GM10847 (cell line): ENCODE measurements around the gene TELO2.

Experiments
- POLR2A ChIP-seq: IDR thresholded peaks from 2 replicates; pipeline ENCODE4 v1.6.1; 2011; ENCODE audit not compliant: insufficient read length; ENCODE audit errors: extremely low read depth

The TELO2 gene

DNA sequence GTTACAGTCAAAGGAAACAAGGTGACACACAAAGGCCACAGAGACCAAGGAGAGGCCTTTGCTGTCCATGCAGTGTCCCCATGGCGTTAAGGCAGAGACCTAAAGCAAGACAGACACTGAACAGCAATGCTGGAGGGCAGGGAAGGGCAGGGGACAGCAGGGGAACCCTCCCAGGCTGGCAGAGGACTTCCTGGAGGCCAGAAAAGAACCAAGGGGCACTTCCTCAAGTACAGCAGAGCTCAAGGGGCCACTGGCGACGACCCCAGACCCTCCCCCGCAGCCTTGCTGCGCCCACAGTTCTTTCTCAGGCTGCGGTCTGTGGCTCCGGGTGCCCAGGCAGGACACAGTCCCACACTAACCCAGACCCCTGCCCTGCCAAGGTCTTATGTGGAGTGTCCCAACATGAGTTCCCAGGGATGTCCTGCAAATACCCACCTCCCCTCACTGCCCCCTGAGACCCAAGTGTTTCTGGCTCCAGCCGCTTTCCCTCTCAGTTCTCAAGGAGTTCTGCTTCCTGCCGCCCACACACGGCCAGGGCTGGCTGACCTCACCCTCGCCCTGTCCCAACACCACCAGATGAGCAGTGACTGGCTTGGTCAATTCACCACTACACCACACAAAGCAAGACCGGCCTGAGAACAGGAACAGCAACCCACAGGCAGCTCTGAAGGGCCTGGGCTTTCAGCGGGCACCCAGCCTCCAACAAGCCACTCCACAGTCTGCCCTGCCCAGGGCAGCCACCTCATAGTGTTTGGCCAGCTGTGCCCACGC lies 22.5 kb upstream of the TELO2 start:
- TF ChIP-seq POLR2A, result no peak

DNA sequence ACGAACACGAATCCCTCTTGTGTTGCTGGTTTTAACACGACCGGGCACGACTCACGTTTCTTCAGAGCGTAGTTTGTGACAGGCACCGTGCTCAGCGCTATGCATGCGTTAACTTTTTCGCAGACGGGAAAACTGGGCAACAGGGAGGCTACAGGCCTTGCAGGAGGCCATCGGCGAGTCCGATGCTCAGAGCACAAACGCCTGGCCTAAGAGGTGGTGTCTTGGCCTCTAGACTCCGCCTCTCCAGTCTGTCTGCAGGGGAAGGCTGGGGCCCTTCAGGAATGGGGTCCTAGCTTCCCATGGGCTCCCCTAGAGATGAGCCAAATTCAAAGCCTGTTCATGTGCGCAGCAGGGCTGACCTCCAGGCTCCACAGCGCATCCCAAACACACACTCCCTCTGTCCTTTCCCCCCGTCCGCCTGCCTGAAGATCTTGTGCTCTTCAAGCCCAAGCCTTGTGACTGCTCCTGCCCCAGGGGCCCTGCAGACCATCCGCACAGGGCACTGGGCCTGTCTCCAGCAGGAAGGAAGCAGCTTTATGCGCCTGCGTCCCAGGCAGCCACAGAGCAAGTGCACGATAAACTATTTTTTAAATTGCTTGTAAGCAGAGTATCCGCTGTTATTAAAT lies 21.5 kb upstream of the TELO2 start:
- no peak for TF ChIP-seq POLR2A

DNA sequence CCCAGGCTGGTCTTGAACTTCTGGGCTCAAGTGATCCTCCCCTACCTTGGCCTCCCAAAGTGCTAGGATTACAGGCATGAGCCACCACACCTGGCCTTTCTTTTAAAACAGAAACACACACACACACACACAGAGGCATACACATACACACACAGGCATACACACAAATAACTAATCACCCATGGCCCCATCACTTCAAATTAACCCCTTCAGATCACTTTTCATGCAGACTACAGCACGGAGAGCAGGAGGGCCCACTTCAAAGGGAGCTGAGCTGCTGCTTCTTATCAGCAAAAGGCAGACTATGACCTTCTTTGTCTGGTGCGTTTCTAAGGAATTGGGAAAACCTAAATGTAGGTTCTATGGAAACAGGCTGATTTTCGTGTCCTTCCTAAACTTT lies 20.2 kb upstream of the TELO2 start:
- no peak for TF ChIP-seq POLR2A

DNA sequence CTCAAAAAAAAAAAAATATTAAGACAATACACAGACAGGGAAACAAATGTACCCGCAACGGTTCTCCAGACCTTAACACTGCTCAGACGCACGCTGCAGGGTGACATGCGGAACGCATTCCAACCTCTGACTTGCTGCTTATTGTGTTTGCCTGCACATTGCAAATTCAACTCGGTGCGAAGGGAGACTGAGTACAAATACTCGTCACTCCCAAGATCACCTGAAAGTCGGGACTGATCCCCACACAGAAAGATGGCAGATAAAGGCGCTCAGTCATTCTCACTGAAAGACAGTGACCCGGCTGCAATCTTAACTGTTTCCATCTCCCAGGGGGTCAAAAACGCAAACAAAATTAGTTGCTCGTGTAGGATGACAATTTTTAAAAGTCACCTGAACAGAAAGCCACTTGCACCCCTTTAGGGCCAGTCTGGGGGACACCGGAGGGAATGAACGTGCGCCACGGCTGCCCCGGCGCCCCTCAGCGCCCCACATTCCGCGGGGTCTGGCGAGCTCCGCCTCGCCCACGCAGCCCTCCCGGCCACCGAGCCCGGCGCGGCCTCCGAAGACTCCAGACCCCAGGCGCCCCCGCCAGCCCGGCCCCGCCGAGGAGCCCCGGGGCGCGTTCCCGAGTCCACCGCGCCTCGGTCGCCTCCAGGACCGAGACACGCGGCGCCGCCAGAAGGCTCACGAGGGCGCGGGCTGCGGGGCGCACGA lies 18.9 kb upstream of the TELO2 start:
- no peak for TF ChIP-seq POLR2A

DNA sequence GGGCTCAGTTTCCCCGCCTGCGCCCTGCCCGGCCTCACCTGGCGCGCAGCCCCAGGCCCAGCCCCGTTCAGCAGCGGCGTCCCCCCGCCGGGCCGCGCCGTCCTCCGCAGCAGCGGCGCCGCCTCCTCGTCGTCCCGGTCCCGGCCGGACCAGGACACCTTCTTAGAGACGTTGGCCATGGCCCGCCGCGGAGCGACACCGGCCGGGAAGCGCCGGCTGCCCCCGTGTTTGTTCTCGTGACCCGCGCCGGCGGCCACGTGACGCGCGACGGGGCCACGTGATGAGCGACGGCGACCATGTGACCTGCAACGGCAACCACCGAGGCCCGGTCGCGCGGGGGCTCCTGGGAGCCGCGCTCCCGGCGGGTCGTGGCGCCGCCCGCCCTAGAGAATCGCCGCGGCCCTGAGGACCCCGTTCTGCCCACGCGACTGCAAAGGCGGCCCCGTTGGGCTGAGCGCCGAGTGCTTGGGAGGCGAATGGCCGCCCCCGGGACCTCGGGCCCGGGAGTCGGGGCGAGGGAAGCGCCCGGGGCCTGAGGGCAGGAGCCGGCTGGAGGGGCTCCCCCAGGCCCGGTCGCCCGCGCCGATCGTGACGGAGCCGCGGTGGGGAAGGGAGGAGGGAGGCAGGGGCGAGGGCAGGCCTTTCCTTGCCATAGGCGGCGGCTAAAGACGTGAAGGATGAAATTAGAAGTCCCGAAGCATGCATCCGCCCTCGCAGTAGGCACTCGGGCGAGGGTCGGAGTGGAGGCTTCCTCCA lies 18.2 kb upstream of the TELO2 start, which contains the start of gene CLCN7:
Gene CLCN7 (minus strand): TSS at position 233 of the 756 bp plus-strand sequence. CDS start 54 bp downstream, at position 179.
- peak; percentile 95 for TF ChIP-seq POLR2A

DNA sequence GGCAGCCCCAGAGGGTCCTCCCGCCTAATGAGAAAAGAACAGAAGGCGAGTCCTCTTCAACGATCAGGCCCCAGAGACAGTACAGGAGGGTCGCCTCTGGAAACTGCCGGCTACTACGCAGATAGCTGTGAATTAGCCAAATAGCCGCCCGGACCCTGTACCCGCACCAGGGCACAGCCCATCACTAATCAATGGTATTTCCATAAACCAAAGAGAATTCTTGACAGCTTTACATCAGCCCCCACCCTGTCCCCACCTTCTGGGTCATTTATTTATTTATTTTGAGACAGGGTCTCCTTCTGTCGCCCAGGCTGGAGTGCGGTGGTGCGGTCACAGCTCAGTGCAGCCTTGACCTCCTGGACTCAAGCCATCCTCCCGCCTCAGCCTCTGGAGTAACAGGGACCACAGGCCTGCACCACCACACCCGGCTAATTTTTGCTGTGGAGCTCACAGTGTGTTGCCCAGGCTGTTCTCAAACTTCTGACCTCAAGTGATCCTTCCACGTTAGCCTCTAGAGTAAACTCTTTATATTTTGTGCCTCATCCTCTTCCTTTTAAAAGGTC lies 17.5 kb upstream of the TELO2 start:
- TF ChIP-seq POLR2A, result no peak

DNA sequence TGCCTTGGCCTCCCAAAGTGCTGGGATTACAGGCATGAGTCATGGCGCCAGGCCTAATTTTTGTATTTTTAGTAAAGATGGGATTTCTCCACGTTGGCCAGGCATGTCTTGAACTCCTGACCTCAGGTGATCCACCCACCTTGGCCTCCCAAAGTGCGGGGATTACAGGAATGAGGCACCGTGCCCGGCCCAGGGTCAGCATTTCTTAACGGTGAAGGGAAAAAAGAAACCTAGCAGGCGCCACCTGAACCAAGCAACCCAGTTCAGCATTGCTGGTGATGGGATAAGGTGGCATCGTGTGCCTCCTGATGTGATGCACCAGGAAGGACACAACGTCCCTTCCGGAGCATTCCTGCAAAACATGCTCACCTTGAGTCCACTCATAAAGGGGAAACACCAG lies 16.1 kb upstream of the TELO2 start:
- TF ChIP-seq POLR2A, result no peak

DNA sequence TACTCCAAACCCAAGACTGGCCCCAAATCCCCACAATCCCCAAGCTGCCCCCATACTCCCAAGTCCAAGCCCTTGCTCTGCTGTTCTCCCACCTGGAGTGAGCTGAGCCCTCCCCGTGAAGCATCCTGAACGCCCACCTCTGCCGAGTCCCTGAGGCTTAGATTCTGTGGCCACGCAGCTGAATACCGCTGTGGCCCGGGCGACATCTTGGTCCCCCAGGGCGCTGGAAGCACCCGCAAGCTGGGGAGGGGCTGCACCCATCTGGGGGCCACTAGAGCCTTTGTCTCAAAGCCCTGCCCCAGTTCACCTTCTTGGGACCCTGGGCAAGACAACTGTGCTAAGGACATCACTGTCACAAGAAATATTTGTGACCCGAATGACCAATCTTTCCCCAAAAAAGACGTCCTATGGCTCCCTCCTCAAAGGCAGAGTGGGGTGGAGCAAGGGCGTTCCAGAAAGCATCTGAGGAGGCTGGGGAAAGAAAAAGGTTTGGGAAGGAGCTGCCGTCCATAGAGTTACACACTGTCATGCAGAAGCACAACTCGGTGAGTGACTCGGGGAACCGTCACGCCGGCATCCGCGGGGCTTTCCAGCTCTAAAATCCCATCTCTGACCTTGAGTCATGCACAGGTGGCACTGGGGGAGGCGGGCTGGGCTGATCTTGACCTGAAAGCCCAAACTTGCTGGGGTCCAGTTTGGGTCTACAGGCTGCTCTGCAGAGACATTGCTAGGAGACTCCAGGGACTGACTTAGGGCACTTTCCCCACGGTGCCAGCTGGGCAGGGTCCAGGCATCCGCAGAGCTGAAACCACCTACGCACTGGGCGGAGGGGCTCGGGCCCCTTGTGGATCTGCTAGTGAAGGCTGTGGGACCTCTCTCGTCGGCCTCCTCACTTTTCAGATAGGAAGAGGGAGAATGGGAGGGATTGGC lies 11.0 kb upstream of the TELO2 start:
- TF ChIP-seq POLR2A, result no peak

DNA sequence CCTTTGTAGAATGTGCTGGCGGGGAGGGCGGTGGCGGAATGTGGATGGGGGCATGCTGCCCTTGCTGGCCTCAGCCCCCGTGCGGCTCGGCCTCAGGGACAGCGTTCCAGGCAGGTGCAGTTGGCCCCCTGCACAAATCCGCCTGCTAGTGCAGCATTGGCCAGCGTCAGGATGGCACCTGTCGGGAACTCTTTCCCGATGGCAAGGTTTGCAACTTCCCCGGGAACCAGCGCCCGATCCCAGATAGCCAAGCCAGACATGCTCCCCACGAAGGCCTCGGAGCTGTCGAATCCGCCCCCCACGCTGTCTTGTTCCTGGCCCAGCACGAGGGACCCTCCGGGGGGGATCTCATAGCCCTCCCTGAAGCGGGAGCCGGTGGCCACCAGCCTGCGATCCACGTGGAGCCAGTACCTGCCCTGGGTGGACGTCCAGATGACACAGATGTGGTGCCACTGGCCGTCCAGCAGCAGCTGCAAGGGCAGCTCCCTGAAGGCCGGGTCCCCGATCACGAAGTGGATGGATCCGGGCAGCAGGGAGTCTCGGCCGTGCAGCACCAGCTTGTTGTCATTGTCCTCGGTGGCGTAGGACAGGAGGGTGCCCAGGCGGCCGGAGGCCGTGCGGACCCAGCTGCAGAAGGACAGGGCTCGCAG lies 7.2 kb upstream of the TELO2 start:
- TF ChIP-seq POLR2A, result no peak

DNA sequence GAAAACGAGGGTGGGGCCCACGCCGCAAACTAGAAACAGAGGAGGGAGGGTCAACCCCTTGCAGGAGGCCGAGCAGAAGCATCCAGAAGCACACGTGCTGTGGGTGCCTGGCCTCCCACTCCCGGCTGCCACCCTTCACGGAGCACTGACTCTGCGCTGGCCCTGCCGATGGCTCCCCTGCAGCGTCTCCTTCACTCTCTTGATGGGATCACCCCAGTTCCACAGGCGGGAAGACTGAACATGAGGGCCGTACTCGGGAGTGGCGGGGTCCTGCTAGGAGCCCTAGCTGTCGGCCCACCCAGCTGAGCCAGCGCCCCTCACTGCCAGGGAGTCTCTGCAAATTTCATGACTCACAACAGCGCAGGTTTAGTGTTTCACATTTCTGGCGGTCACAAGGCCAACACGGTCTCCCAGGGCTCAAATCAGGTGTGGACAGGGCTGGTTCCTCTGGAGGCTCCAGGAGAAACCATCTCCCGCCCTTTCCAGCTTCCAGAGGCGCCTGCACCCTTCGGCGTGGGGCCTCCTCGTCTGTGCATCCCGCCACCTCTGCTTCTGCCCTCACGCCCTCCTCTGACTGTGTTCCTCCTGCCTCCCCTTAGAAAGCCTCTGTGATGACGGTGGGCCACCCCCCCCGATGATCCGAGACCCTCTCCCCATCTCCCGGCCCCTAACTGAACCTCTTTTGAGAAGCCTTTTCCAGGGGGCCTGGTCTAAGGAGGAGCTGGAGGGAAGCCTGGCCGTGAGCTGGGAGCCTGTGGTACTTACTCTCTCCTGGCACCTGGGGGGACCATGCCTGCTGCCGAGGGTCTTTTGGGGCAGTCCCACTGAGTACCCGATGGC lies 6.4 kb upstream of the TELO2 start:
- TF ChIP-seq POLR2A, result no peak

DNA sequence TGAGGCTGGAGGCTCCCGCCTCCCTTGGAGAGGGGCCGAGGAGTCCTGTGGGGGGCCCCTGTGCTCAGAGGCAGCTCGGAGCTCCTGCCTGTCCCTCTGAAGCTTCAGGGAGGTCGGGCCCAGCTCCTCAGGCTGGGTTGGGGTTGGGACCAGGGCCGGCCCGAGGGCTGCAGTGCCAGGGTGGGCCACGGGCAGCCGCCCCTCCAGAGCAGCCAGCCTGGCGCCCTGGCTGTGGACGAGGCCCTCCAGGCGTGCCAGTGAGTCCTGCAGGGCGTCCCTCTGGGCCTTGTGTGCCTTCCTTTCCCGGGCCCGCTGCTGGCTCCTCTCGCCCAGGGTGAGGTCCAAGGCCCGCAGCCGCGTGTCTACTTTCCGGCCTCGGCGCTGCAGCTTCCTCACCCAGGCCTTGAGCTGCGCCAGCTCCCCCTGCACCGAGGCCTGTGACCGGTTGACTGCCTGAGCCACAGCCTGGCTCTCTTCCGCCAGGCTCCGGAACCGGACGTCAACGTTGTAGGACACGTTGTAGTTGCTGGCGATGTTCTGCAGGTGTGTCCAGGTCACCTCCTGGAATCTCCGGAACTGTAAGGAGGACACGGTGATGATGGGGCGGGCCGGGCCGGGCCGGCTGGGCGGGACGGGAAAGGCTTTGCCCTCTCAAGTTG lies 5.6 kb upstream of the TELO2 start:
- TF ChIP-seq POLR2A, result no peak

DNA sequence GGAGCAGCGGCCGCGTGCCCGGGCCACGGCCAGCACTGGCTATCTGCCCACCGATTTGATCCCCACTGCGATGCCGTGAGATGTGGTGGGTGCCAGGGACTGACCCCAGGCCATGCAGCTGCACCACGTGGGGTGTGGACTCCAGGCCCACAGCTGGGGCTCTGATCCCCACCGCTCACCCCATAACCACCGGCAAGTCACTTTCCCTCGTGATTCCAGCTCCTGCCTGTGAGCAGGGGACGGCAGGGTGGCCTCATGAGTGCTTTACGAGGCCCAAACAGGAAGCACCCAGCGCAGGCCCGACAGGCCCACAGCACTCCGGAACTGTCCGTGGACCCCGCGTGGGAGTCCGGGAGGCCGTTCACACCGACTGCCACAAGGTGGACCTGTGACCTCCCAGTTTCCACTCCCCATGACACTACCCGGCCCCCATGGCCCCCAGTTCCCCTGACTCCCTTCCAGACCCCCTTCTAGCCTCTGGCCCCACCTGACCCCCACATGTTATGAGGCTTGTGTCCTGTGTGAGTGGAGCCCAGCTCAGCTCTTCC lies 5.0 kb upstream of the TELO2 start:
- no peak for TF ChIP-seq POLR2A

DNA sequence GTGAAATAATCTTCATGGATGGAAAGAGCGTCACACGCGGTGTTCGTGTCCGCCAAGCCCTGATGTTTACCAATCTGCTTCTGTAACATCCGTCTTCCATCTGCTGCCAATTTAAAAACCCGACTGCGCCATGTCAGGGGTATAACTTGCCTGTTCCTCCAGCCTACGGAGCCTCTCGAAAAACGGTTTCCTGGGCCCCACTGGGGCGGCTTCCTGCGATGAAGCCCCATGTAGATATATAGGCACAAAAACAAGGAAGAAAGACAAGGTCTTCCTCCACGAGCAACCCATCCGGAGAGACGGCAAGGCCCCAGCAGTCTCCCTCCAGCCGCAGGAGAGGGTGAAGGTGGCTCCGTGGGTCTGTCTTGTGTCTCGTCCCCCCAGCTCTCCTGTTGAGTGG lies 4.5 kb upstream of the TELO2 start, which contains the start of gene PTX4:
Gene PTX4 (minus strand): TSS at position 326 of the 400 bp plus-strand sequence. CDS start 35 bp downstream, at position 291.
- no peak for TF ChIP-seq POLR2A
